Smooth muscle cell (in vitro differentiated cells): ENCODE measurements around the gene HIP1R. TPM values are rescaled to one million over a fixed set of nuclear protein-coding genes. Genes with fewer than 3 reads are reported as not detected.
"Not testable (repeated sequence)": the region's sequence is repeated elsewhere in the genome, so short reads cannot be mapped to it uniquely, and the experiment has no call there.

Experiments used
- DNase-seq: peaks from one replicate; lab custom pipeline; 2025; ENCODE audit not compliant: unreplicated experiment; lab: John Stamatoyannopoulos, UW
- H2AFZ ChIP-seq: fragments of 200-600 bp; sonication (generic); 2 replicates; pipeline ENCODE4 v1.6.0; 2016; ENCODE audit warnings: antibody characterized with exemption, low read depth, mild to moderate bottlenecking
- H3F3A ChIP-seq: fragments of 200-600 bp; sonication (generic); 2 replicates; pipeline ENCODE4 v1.6.0; 2017; ENCODE audit warnings: antibody characterized with exemption, low read depth
- H3K27ac ChIP-seq: fragments of 200-600 bp; sonication (generic); 2 replicates; pipeline ENCODE4 v1.5.1; 2016; ENCODE audit warnings: low read depth, mild to moderate bottlenecking
- H3K27me3 ChIP-seq: fragments of 200-600 bp; sonication (generic); 2 replicates; pipeline ENCODE4 v1.6.1; 2016; ENCODE audit warnings: low read depth, mild to moderate bottlenecking
- H3K36me3 ChIP-seq: fragments of 200-600 bp; sonication (generic); 2 replicates; pipeline ENCODE4 v1.5.1; 2016; ENCODE audit warnings: low read depth
- H3K4me1 ChIP-seq: fragments of 200-600 bp; sonication (generic); 2 replicates; pipeline ENCODE4 v1.5.1; 2016; ENCODE audit warnings: low read depth
- H3K4me2 ChIP-seq: fragments of 200-600 bp; sonication (generic); 2 replicates; pipeline ENCODE4 v1.6.0; 2016; ENCODE audit warnings: mild to moderate bottlenecking
- H3K4me3 ChIP-seq: fragments of 200-600 bp; sonication (generic); 2 replicates; pipeline ENCODE4 v1.5.1; 2016; ENCODE audit warnings: mild to moderate bottlenecking
- H3K79me2 ChIP-seq: fragments of 200-600 bp; sonication (generic); 2 replicates; pipeline ENCODE4 v1.6.0; 2016; ENCODE audit warnings: low read depth, mild to moderate bottlenecking
- H3K9ac ChIP-seq: fragments of 200-600 bp; sonication (generic); 2 replicates; pipeline ENCODE4 v1.6.0; 2016; ENCODE audit warnings: low read depth
- H3K9me3 ChIP-seq: fragments of 200-600 bp; sonication (generic); replicated peaks from 2 replicates; pipeline ENCODE4 v1.5.1; 2016; ENCODE audit warnings: low read depth
- H4K20me1 ChIP-seq: fragments of 200-600 bp; sonication (generic); 2 replicates; pipeline ENCODE4 v1.6.0; 2016; ENCODE audit warnings: low read depth
- WGBS: methylation state at CpG from one replicate; pipeline ENCODE4 v1.1.7; 2016; ENCODE audit warnings: low lambda C conversion rate; 5-methylcytosine and 5-hydroxymethylcytosine counted together
- polyA plus RNA-seq: library from polyadenylated mRNA; unstranded; fragments of >200 nt; fragmentation: Nextera tagmentation; extraction: Ambion mirVana; gene quantifications from 2 replicates; pipeline ENCODE4 v1.2.1, GENCODE V29; 2016
- total RNA-seq: library from RNA; depleted of rRNA; stranded (reverse); fragments of >200 nt; gene quantifications from 2 replicates; pipeline ENCODE4 v1.2.3, GENCODE V29; 2014
- TF ChIP-seq, protein P1 (sequence below): fragments of 200-600 bp; sonication (generic); IDR thresholded peaks from 2 replicates; pipeline ENCODE4 v1.5.1; 2017; ENCODE audit warnings: borderline replicate concordance, mild to moderate bottlenecking, antibody characterized with exemption; ENCODE audit not compliant: insufficient read depth, poor library complexity, severe bottlenecking

The HIP1R gene
- total and polyA plus RNA-seq, 2 experiments from 2014 or later: 6.0 to 27.8 TPM

DNA sequence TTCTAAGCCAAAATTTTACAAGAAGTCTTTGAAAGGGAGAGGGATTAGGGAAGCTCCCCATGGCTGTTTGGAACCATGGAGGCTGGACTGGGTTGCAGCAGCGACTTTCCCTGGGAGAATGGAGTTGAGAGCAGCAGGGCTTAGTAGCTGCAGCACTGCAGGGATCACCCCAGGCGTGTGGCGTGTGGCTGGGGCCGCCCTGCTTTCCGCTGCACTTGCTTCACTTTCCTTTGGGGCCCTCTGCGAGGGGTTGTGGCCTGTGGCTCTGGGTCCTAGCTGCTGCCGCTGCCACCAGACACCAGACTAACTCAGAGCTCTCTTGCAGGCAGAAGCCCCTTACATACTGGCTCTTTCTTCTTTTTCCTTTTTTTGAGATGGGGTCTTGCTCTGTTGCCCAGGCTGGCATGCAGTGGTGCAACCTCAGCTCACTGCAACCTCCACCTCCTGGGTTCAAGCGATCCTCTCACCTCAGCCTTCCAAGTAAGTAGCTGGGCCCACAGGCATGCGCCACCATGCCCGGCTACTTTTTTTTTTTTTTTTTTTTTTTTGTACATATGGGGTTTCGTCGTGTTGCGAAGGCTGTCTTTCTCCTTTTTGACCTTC, 35.5 kb upstream of the HIP1R start:
- Histone ChIP-seq H3K4me3 (no peak overlapping the region), H2AFZ (no peak overlapping the region), H3K27ac (no peak overlapping the region), H4K20me1 (no peaks in the 10 kb centered on the region), H3K27me3 (no peaks in the 10 kb centered on the region), H3K4me2 (no peak overlapping the region), H3F3A (no peaks in the 10 kb centered on the region), H3K4me1 (no peaks in the 10 kb centered on the region), H3K9ac (no peak overlapping the region), H3K9me3 (no peaks in the 10 kb centered on the region), H3K36me3 (no peaks in the 10 kb centered on the region), H3K79me2 (no peaks in the 10 kb centered on the region)
- TF ChIP-seq, protein P1, sequence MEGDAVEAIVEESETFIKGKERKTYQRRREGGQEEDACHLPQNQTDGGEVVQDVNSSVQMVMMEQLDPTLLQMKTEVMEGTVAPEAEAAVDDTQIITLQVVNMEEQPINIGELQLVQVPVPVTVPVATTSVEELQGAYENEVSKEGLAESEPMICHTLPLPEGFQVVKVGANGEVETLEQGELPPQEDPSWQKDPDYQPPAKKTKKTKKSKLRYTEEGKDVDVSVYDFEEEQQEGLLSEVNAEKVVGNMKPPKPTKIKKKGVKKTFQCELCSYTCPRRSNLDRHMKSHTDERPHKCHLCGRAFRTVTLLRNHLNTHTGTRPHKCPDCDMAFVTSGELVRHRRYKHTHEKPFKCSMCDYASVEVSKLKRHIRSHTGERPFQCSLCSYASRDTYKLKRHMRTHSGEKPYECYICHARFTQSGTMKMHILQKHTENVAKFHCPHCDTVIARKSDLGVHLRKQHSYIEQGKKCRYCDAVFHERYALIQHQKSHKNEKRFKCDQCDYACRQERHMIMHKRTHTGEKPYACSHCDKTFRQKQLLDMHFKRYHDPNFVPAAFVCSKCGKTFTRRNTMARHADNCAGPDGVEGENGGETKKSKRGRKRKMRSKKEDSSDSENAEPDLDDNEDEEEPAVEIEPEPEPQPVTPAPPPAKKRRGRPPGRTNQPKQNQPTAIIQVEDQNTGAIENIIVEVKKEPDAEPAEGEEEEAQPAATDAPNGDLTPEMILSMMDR: no peak
- WGBS: 90% methylated on average over 13 of the region's 13 CpGs
- no peak for DNase-seq

DNA sequence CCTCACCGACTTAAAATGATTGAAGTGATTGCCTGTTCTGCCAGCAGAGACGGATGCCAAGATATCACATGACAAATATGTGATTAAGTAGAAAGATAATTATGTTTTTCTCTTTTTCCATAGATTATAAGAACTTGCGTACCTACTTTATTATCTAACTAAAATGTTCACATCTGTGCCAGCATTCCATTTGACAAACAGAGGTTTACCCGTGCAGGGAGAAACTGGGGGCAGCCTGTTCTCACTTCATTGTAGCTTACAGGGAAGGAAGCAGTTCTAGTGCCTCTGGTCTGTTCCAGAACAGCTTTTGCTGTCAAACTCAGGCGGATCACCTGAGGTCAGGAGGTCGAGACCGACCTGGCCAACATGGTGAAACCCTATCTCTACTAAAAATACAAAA, 31.3 kb upstream of the HIP1R start:
- Histone ChIP-seq H3F3A (no peaks in the 10 kb centered on the region), H3K9me3 (no peaks in the 10 kb centered on the region), H3K9ac (no peak overlapping the region), H3K27ac (no peak overlapping the region), H3K27me3 (no peaks in the 10 kb centered on the region), H2AFZ (no peak overlapping the region), H3K79me2 (no peaks in the 10 kb centered on the region), H3K4me3 (no peak overlapping the region), H4K20me1 (no peaks in the 10 kb centered on the region), H3K4me2 (no peak overlapping the region), H3K4me1 (no peaks in the 10 kb centered on the region), H3K36me3 (no peaks in the 10 kb centered on the region)
- no peak for DNase-seq
- TF ChIP-seq, protein P1: no peak
- WGBS: 94% methylated on average over 7 of the region's 7 CpGs

- H3F3A ChIP-seq, H3K27ac ChIP-seq, DNase-seq, H3K79me2 ChIP-seq, H3K4me2 ChIP-seq, H3K4me3 ChIP-seq, H2AFZ ChIP-seq, H3K4me1 ChIP-seq, H3K9ac ChIP-seq, H4K20me1 ChIP-seq, H3K36me3 ChIP-seq, H3K27me3 ChIP-seq, H3K9me3 ChIP-seq: not testable (repeated sequence)
- 84% methylated on average over 9 of the region's 9 CpGs for WGBS
These were observed 30.3 kb upstream of the HIP1R start for GRCh38 chr12:122804957-122805356.

GRCh38 chr12:122807651-122808050, 27.6 kb upstream of the HIP1R start:
- Histone ChIP-seq H3K4me1 (no peaks in the 10 kb centered on the region), H3K36me3 (no peaks in the 10 kb centered on the region), H2AFZ (no peak overlapping the region), H3K27ac (no peak overlapping the region), H4K20me1 (no peaks in the 10 kb centered on the region), H3K9me3 (no peaks in the 10 kb centered on the region), H3F3A (no peaks in the 10 kb centered on the region), H3K4me2 (no peak overlapping the region), H3K79me2 (no peaks in the 10 kb centered on the region), H3K4me3 (no peak overlapping the region), H3K9ac (no peak overlapping the region), H3K27me3 (no peaks in the 10 kb centered on the region)
- no peak for DNase-seq
- TF ChIP-seq, protein P1: no peak
- 68% methylated on average over 1 of the region's 1 CpG for WGBS
